Activated CD4-positive, alpha-beta T cell treated with anti-CD3 and anti-CD28 coated beads, Interleukin-2, amount 10 ng/mL, durations not matched to agents 7 days and 5 days (primary cell): ENCODE data around the gene CHRNB2. TPM values are rescaled to one million over a fixed set of nuclear protein-coding genes. Genes with fewer than 3 reads are reported as not detected.
A peak's percentile ranks its signal among the peaks of the same experiment; 100 is the strongest.

Experiments used
- CTCF ChIA-PET: fragments of 350-600 bp; sonication (Branson Sonifier 250); formaldehyde crosslinking; loops from one replicate; lab custom pipeline; 2021; ENCODE audit warnings: antibody characterized with exemption; lab: Charles Lee
- POLR2A ChIA-PET: fragments of 350-600 bp; sonication (Branson Sonifier 250); formaldehyde crosslinking; loops from one replicate; lab custom pipeline; 2021; ENCODE audit warnings: antibody characterized with exemption; lab: Charles Lee
- DNase-seq: peaks from one replicate; pipeline ENCODE4 v3.0.0-alpha.2; 2020
- H3K27ac Mint-ChIP-seq: one replicate; pipeline ENCODE4 v1.8.0; 2021; ENCODE audit warnings: mild to moderate bottlenecking, moderate library complexity, mixed read lengths
- H3K27me3 Mint-ChIP-seq: one replicate; pipeline ENCODE4 v1.8.0; 2021; ENCODE audit warnings: mixed read lengths
- H3K36me3 Mint-ChIP-seq: one replicate; pipeline ENCODE4 v1.8.0; 2021; ENCODE audit warnings: low read depth, mixed read lengths
- H3K4me1 Mint-ChIP-seq: one replicate; pipeline ENCODE4 v1.8.0; 2021; ENCODE audit warnings: mixed read lengths
- H3K4me3 Mint-ChIP-seq: one replicate; pipeline ENCODE4 v1.8.0; 2021; ENCODE audit warnings: mild to moderate bottlenecking, moderate library complexity, mixed read lengths
- H3K9me3 Mint-ChIP-seq: one replicate; pipeline ENCODE4 v1.8.0; 2021; ENCODE audit warnings: mixed read lengths
- total RNA-seq, 2 experiments: library from RNA; stranded (reverse); gene quantifications; one replicate each; pipeline ENCODE4 v1.2.3, GENCODE V29; 2021

CHRNB2 gene
- total RNA-seq, 2 experiments from 2014 or later, result not detected

GRCh38 chr1:154574716-154575115, 7.1 kb downstream of the CHRNB2 start:
- no peaks in the 10 kb centered on the region for H3K4me1 Mint-ChIP-seq
- CTCF ChIA-PET, result interaction anchor here (1.7 kb wide), 1 partner anchor 18 kb away, joined by 4 read pairs; no protein-coding TSS in a partner anchor
- H3K4me3 Mint-ChIP-seq, result no peak overlapping the region
- DNase-seq, result no peak
- H3K9me3 Mint-ChIP-seq, result no peaks in the 10 kb centered on the region
- peaks cover 2% of the 10 kb centered on the region for H3K27me3 Mint-ChIP-seq
- H3K27ac Mint-ChIP-seq, result peak overlapping the region; percentile 14
- POLR2A ChIA-PET, result interaction anchor here (0.7 kb wide), 1 partner anchor 26 kb away, joined by 3 read pairs; no protein-coding TSS in a partner anchor
- H3K36me3 Mint-ChIP-seq, result peaks cover 13% of the 10 kb centered on the region

- CTCF ChIA-PET, result interaction anchor here (0.6 to 1.7 kb wide), 2 partner anchors 18 to 283 kb away, joined by 4 to 5 read pairs; no protein-coding TSS in a partner anchor
- POLR2A ChIA-PET, result no interaction called here
- DNase-seq, result no peak
- no peaks in the 10 kb centered on the region for H3K9me3 Mint-ChIP-seq
- H3K36me3 Mint-ChIP-seq, result peaks cover 17% of the 10 kb centered on the region
- peak overlapping the region; percentile 14 for H3K27ac Mint-ChIP-seq
- H3K27me3 Mint-ChIP-seq, result peaks cover 2% of the 10 kb centered on the region
- H3K4me3 Mint-ChIP-seq, result no peak overlapping the region
- no peaks in the 10 kb centered on the region for H3K4me1 Mint-ChIP-seq
These were observed 7.8 kb downstream of the CHRNB2 start for GRCh38 chr1:154575147-154575927.

DNA sequence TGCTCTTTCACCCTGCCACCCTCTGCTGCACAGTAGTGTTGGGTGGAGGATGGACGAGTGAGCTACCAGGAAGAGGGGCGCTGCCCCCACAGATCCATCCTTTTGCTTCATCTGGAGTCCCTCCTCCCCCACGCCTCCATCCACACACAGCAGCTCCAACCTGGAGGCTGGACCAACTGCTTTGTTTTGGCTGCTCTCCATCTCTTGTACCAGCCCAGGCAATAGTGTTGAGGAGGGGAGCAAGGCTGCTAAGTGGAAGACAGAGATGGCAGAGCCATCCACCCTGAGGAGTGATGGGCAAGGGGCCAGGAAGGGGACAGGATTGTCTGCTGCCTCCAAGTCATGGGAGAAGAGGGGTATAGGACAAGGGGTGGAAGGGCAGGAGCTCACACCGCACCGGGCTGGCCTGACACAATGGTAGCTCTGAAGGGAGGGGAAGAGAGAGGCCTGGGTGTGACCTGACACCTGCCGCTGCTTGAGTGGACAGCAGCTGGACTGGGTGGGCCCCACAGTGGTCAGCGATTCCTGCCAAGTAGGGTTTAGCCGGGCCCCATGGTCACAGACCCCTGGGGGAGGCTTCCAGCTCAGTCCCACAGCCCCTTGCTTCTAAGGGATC, 8.5 kb downstream of the CHRNB2 start:
- CTCF ChIA-PET, result interaction anchor here (0.6 to 2.8 kb wide), 2 partner anchors 13 to 282 kb away, joined by 5 to 12 read pairs; no protein-coding TSS in a partner anchor
- Mint-ChIP-seq H3K36me3 (peaks cover 21% of the 10 kb centered on the region), H3K4me1 (no peaks in the 10 kb centered on the region), H3K9me3 (no peaks in the 10 kb centered on the region), H3K27me3 (peaks cover 2% of the 10 kb centered on the region), H3K27ac (peak overlapping the region; percentile 10), H3K4me3 (no peak overlapping the region)
- POLR2A ChIA-PET, result no interaction called here
- no peak for DNase-seq

DNA sequence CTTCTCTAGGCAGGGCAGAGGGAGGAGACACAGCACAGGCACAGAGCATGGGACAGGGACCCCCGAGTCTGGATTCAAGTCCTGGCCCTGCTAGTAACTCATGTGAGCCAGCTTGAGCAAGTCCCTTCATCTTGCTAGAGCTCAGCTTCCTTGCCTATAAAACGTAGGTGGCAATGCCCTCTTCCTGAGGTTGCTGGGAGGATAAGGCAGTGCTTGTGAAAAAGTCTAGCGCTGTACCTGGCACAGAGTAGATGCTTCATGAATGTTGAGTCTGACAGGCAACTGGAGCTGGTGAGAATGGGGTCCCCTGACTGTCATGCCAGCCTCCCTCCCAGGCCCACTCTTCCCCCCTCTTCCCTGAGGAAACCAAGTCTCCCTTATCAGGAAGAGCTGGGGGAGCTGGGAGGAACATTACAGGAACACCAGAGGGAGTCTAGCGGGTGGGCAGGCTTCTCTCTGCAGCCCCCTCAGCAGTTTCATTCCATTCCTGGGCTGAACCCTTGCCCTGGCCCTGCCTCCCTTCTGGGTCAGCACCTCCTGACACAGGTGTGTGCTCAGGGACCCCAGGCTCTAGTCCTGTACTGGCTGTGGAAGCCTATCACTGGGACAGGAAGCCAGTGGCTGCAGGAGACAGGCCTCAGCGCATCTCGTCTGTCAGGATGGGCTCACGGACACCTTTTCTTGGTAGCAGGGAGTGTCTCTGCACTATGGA, 9.9 kb downstream of the CHRNB2 start:
- Mint-ChIP-seq H3K36me3 (peaks cover 35% of the 10 kb centered on the region), H3K27me3 (peaks cover 2% of the 10 kb centered on the region), H3K4me3 (no peak overlapping the region), H3K9me3 (no peaks in the 10 kb centered on the region), H3K27ac (no peak overlapping the region), H3K4me1 (no peaks in the 10 kb centered on the region)
- DNase-seq, result no peak
- CTCF ChIA-PET, result interaction anchor here (1.0 to 2.8 kb wide), 4 partner anchors 11 to 98 kb away, joined by 3 to 12 read pairs (median 5); no protein-coding TSS in a partner anchor
- POLR2A ChIA-PET, result no interaction called here

DNA sequence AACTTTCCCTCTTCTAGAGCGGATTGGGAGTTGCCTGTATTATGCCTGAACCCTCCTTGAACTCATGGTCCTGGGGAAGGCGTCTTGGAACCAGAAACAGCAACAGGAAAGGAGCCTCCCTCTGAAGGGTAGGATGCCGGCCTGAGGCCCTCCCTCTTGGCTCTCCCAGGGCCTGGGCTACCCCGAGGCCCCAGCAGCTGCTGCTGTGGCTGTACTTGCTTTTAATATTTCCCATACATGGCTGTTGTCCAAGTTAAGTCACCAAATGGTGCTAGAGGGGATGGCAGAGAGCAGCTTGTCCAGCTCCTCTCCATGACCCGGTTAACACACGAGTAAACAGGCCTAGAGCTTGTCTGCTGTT, 10.5 kb downstream of the CHRNB2 start:
- Mint-ChIP-seq H3K36me3 (peaks cover 37% of the 10 kb centered on the region), H3K4me1 (no peaks in the 10 kb centered on the region), H3K9me3 (no peaks in the 10 kb centered on the region), H3K4me3 (no peak overlapping the region), H3K27ac (no peak overlapping the region), H3K27me3 (peaks cover 2% of the 10 kb centered on the region)
- no peak for DNase-seq
- CTCF ChIA-PET, result interaction anchor here (1.5 to 2.8 kb wide), 3 partner anchors 11 to 99 kb away, joined by 3 to 12 read pairs (median 4); no protein-coding TSS in a partner anchor
- POLR2A ChIA-PET, result no interaction called here

- DNase-seq, result no peak
- ChIA-PET POLR2A (interaction anchor here (0.6 kb wide), 1 partner anchor 16 kb away, joined by 3 read pairs; no protein-coding TSS in a partner anchor), CTCF (interaction anchor here (1.7 kb wide), 1 partner anchor 100 kb away, joined by 3 read pairs; no protein-coding TSS in a partner anchor)
- H3K27ac Mint-ChIP-seq, result no peak overlapping the region
- no peak overlapping the region for H3K4me3 Mint-ChIP-seq
- H3K36me3 Mint-ChIP-seq, result peaks cover 51% of the 10 kb centered on the region
- peaks cover 3% of the 10 kb centered on the region for H3K4me1 Mint-ChIP-seq
- H3K9me3 Mint-ChIP-seq, result no peaks in the 10 kb centered on the region
- H3K27me3 Mint-ChIP-seq, result no peaks in the 10 kb centered on the region
These were observed 11.8 kb downstream of the CHRNB2 start for GRCh38 chr1:154579374-154579773.

- Mint-ChIP-seq H3K27me3 (no peaks in the 10 kb centered on the region), H3K9me3 (no peaks in the 10 kb centered on the region), H3K4me1 (peaks cover 3% of the 10 kb centered on the region), H3K4me3 (no peak overlapping the region), H3K27ac (no peak overlapping the region), H3K36me3 (peaks cover 75% of the 10 kb centered on the region)
- CTCF ChIA-PET, result interaction anchor here (0.5 to 1.9 kb wide), 4 partner anchors 14 to 358 kb away, joined by 3 to 6 read pairs (median 4); no protein-coding TSS in a partner anchor
- DNase-seq, result no peak
- POLR2A ChIA-PET, result no interaction called here
These were observed 14.2 kb downstream of the CHRNB2 start for GRCh38 chr1:154581766-154582165.

DNA sequence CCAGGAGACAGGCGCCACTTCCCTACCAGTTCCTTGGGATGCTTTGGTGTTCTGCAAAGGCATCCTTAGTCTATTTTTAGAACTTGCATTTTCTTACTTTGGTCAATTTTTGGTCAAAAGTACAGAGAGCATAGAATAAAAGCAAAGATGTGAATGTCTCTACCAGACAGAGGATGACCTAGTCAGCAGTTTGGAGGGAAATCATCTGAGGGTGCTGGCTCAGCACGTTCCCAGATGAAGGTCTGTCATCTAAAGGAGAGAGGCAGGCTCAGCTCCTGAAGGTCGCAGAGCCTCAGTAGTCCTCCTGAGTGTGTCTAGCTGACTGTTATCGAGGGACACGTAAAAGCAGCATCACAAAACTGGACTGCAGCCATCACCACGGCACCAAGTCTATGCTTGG, 15.3 kb downstream of the CHRNB2 start:
- peaks cover 3% of the 10 kb centered on the region for H3K4me1 Mint-ChIP-seq
- H3K9me3 Mint-ChIP-seq, result no peaks in the 10 kb centered on the region
- ChIA-PET POLR2A (no interaction called here), CTCF (no interaction called here)
- no peaks in the 10 kb centered on the region for H3K27me3 Mint-ChIP-seq
- H3K36me3 Mint-ChIP-seq, result peaks cover 86% of the 10 kb centered on the region
- no peak overlapping the region for H3K27ac Mint-ChIP-seq
- H3K4me3 Mint-ChIP-seq, result no peak overlapping the region
- no peak for DNase-seq

DNA sequence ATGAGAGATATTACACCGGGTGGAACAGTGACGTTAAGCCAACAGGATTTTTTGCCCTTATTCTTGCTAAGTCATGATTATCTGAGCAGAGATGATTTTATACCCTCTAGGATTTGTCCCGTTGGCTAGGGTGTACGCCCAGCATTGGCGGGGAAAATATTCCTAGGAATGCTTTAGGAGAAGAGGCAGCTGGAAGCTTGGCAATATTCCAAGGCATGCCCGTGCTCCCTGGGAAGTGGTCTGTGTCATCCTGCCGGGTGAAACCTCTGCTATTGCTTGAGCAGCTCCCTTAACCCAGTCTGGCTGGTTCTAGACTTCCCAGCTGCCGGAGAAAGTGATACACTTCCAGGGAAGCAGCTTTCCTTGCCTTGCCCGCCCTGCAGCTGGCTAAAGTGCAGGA, 16.2 kb downstream of the CHRNB2 start:
- Mint-ChIP-seq H3K36me3 (peaks cover 91% of the 10 kb centered on the region), H3K27ac (no peak overlapping the region), H3K4me1 (peaks cover 3% of the 10 kb centered on the region), H3K4me3 (no peak overlapping the region), H3K27me3 (no peaks in the 10 kb centered on the region), H3K9me3 (no peaks in the 10 kb centered on the region)
- CTCF ChIA-PET, result interaction anchor here (1.6 kb wide), 1 partner anchor 22 kb away, joined by 6 read pairs; no protein-coding TSS in a partner anchor
- POLR2A ChIA-PET, result interaction anchor here (0.6 kb wide), 1 partner anchor 208 kb away, joined by 3 read pairs; no protein-coding TSS in a partner anchor
- no peak for DNase-seq

- Mint-ChIP-seq H3K27me3 (no peaks in the 10 kb centered on the region), H3K27ac (no peak overlapping the region), H3K9me3 (no peaks in the 10 kb centered on the region), H3K36me3 (peaks cover 90% of the 10 kb centered on the region), H3K4me1 (peaks cover 3% of the 10 kb centered on the region), H3K4me3 (no peak overlapping the region)
- POLR2A ChIA-PET, result no interaction called here
- DNase-seq, result no peak
- CTCF ChIA-PET, result interaction anchor here (0.5 to 1.6 kb wide), 2 partner anchors 21 to 158 kb away, joined by 3 to 6 read pairs; no protein-coding TSS in a partner anchor
These were observed 16.9 kb downstream of the CHRNB2 start for GRCh38 chr1:154584267-154584994.

DNA sequence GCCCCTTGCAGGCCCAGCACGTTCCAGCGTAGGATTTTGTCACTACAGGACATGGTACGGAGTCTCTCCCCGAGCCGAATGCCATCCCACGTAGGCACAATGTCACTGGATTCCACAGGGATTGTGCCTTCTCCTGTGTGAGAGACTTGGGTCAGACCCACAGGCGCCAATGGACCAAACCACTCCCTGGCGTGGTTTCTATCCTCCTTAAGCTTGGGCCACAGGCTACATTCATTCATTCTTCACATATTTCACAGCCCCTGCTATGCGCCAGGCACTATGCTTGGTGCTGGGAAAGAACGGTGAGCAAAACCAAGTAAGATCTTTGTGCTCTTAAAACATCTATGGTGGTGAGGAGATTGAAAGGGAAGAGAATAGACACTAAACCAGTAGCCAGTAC, 18.7 kb downstream of the CHRNB2 start:
- Mint-ChIP-seq H3K9me3 (no peaks in the 10 kb centered on the region), H3K4me3 (no peak overlapping the region), H3K27me3 (no peaks in the 10 kb centered on the region), H3K36me3 (peaks cover 94% of the 10 kb centered on the region), H3K4me1 (peaks cover 3% of the 10 kb centered on the region), H3K27ac (no peak overlapping the region)
- ChIA-PET CTCF (interaction anchor here (0.9 kb wide), 1 partner anchor 9 kb away, joined by 3 read pairs; no protein-coding TSS in a partner anchor), POLR2A (no interaction called here)
- no peak for DNase-seq

DNA sequence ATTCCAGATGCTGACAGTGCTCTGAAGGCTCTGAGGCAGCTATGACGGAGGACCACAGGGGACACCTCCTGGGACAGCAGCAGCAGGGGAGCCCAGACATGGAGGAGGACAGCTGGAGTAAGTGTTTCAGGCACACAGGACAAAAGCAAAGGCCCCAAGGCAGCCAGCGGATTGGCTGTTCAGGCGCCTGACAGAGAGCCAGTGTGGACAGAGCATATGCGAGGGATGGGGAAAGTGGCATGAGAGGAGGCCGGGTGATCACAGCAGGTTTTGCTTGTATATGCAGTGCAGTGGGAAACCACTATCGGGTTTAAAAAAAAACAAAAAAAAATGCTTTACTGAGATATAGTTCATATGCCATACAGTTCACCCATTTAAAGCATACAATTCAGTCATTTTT, 19.1 kb downstream of the CHRNB2 start:
- no peak overlapping the region for H3K27ac Mint-ChIP-seq
- H3K9me3 Mint-ChIP-seq, result no peaks in the 10 kb centered on the region
- no peaks in the 10 kb centered on the region for H3K27me3 Mint-ChIP-seq
- DNase-seq, result no peak
- ChIA-PET POLR2A (no interaction called here), CTCF (interaction anchor here (0.9 kb wide), 1 partner anchor 9 kb away, joined by 3 read pairs; no protein-coding TSS in a partner anchor)
- peaks cover 3% of the 10 kb centered on the region for H3K4me1 Mint-ChIP-seq
- peaks cover 95% of the 10 kb centered on the region for H3K36me3 Mint-ChIP-seq
- no peak overlapping the region for H3K4me3 Mint-ChIP-seq
